OCI-M2 (cell line): ENCODE data around the gene MED12L.

Experiments used
- DNase-seq: peaks from one replicate; lab custom pipeline; 2025; ENCODE audit not compliant: unreplicated experiment; lab: John Stamatoyannopoulos, UW

The MED12L gene

GRCh38 chr3:151293127-151293526 lies 207.7 kb downstream of the MED12L start:
- DNase-seq: no peak

DNA sequence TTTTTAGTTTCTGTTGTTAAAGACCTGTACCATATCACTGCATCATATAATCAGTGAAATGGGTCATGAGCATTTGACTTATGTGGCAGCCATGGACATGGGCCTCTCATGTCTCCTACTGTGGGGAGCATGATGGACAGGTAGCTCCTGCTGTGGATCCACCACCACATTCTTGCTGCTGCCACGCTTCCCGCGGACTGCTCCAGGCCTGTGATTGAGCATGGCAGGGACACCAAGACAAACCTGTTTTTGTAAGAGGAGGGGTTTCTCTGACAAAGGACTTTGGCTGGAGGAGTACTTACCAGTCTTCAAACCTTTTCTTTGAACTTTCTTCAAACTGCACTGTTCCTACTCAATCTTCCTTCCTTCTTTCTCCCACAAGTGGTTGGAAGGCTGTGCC lies 210.8 kb downstream of the MED12L start:
- no peak for DNase-seq

GRCh38 chr3:151297429-151297828 lies 212.0 kb downstream of the MED12L start:
- no peak for DNase-seq

DNA sequence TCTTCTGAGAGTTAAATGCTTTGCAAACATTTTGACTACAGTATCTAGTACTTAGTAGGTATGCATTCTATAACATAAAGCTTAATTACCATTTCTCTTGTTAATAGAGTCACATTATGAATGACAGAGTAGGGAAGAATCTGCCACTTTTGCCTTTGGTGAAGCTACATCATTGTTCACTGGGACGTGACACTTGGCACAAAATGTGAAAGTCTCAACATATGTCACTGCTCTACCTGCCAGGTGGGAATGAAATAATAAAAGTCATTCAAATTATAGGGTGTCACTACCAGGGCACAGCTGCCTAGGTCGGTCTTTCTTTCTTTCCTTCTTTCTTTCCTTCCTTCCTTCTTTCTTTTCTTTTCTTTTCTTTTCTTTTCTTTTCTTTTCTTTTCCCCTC lies 213.5 kb downstream of the MED12L start:
- no peak for DNase-seq

DNA sequence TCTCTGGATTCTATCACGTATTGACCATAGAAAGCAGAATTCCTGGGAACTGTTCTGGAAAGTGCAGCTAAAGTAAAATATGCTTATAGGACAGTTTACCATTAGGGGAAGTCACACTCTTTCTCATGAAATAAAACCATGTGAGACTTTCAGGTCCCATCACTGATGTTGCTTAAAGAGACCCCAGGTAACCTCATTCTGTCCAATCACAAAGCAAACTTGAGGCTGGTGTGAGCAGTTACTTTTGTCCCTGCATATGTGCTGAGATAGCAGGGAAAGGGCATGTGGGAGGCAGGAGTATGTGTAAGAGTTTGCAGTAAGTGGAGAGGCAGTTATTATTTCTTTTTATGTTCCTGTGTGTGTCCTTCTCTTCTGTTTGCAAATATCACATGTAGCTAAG lies 215.1 kb downstream of the MED12L start:
- DNase-seq: no peak

DNA sequence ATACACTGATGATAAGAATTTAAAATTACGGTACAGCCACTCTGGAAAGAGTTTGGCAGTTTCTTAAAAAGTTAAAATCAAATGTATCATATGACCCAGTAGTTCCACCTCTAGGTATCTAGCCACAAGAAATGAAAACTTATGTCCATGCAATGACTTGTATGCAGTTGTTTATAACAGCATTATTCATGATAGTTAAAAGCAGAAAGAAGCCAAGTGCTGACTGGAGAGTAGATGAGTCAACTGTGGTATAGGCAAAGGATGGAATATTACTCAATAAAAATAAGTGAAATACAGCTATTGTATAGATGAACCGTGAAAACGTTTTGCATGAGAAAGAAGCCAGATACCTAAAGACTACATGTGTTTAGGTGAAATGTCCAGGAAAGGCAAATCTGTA lies 216.3 kb downstream of the MED12L start:
- DNase-seq: no peak

DNA sequence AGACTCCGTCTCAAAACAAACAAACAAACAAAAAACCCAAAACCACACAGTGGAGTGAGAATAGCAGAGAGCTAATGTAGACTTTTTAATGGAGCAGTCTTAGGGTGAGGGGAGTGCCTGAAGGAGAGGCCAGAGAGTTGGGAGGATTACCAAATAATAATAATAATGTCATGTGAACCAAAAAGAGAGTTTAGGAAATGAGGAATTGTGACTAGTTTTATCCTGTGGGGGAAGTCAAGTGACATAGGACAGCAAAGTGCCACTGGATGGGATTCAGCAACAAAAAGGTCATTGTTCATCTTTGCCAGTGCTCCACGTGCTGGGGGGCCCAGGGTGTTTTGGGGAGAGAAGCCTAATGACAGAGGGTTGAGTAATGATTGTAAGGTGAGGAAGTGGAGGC lies 218.3 kb downstream of the MED12L start:
- no peak for DNase-seq

GRCh38 chr3:151305060-151305774 lies 219.8 kb downstream of the MED12L start:
- DNase-seq: no peak

GRCh38 chr3:151305775-151306151 lies 220.3 kb downstream of the MED12L start:
- DNase-seq: no peak

- DNase-seq: no peak
These were observed 220.8 kb downstream of the MED12L start for GRCh38 chr3:151306168-151306810.

DNA sequence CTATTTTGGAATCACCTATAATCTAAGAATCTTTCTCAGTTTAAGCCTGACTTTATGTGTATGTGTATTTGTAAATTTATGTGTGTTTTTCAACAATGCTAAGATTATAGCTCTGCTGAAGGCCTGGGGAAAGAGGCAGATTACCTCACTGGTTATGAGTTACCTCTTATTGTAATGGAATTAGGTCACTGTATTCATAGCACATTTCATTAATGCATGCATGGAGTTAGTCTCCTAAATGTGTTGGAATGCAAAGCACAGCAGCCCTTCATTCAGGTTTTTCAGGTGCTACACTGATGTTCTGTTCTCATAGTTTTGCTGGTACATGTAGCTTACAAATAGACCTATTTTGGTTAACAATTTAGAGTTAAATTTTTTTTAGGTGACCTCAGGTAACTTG lies 221.7 kb downstream of the MED12L start:
- DNase-seq: no peak

DNA sequence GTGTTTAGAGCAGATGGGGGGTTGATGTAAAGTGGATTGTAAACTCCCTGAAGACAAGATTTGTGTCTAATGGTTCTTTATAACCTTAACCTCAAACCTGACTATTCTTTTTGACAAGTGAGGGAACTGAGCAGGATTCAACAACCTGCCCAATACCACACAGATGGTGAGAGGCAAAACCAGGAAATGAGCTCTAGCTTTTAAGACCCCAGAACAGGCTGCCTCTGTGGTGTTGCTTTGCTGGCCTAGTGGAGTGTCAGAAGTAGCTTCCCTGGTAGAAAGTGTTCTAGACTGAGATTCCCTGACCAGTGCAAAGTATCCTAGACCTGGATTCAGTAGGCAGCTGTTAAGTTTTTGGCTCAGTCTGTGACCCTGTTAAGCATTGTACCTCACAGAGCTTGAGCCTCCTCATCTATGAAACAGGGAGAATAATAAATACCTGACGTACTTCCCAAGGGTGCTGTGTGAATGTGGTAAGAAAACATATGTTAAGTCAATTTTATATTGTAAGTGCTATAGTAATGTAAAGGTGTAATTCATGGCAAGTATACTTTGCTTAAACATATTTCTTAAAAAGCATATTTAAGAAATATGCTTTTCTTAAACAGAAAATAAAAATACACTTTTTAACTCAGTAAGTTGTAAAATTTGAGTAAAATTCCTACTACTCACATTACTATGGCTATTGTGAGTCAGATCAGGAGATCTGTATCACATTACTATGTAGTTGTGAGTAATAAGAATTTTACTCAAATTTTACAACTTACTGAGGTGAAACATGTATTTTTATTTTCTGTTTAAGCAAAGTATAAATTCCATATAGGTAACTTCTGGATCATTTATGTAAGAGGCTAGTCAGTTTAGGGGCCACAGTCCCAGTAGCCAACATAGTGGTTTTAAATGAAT lies 222.4 kb downstream of the MED12L start:
- DNase-seq: no peak

- DNase-seq: no peak
These were observed 224.1 kb downstream of the MED12L start for GRCh38 chr3:151309566-151309965.

DNA sequence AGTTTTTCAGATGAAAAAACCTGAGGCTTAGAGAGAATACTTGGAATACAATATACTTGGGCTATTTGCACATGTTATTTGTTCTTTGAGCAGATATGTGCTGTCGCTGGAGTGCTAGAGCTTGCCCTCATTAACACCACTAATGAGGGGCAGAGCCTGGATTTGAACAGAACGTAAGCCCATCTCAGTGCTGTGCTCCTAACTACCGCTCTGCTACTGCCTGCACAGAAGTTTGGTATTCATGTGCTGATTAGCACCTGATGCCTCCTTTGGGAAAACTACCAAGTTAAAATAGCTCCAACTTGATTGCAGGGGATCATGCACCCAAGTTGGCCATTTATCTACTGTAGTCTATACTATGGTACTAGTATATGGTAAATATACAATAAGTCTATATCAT lies 227.5 kb downstream of the MED12L start:
- DNase-seq: no peak

- DNase-seq: no peak
These were observed 228.7 kb downstream of the MED12L start for GRCh38 chr3:151314137-151314536.

- no peak for DNase-seq
These were observed 229.1 kb downstream of the MED12L start for GRCh38 chr3:151314593-151314992.

GRCh38 chr3:151315136-151315535 lies 229.7 kb downstream of the MED12L start:
- DNase-seq: no peak

DNA sequence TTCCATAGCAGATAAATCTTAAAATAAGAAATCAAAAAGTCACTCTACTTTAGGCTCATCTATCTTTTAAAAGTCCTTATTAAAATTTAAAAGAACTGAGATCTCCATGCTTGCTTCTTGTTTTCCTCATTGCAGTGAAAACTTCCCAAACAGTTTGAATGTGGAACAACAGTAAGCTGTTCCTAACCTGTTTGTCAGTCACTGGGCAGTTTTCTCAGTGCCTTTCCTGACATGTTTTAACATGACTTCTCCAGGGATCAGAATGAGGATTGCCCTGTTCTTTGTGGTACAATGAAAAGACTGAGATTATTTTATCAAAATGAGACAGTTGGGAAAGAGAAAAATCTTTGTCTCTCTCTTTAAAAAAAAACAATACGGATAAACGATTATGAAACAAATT lies 230.4 kb downstream of the MED12L start:
- DNase-seq: no peak

GRCh38 chr3:151316267-151316991 lies 231.0 kb downstream of the MED12L start, which contains the start of gene GPR87:
GPR87 (minus strand) TSS chr3:151316820; CDS start chr3:151300100, 16,720 bp downstream.
- no peak for DNase-seq

- no peak for DNase-seq
These were observed 232.8 kb downstream of the MED12L start for GRCh38 chr3:151318313-151318712.

DNA sequence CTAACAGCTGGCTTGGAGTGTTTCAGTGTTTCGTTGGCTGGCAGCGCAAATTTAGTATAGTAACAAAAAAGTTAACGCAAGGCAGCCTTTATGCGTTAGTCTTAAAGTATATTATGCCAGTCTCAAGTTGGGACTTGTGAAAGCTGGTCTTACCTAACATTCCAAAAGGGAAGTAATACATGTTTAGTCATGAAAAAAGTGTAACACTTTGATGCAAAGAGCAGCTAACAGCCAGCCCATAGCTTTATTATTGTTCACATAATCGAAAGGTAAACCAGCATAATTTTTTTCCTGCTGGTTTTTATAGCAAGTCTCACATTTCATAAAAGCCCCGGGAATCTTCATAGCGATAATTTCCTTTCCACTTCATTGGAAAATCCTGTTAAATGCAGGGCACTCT lies 233.5 kb downstream of the MED12L start:
- DNase-seq: no peak
